ENCODE measurements around the gene DPP4. TPM values are rescaled to one million over a fixed set of nuclear protein-coding genes. Genes with fewer than 3 reads are reported as not detected.
"Not testable (repeated sequence)": the region's sequence is repeated elsewhere in the genome, so short reads cannot be mapped to it uniquely, and the experiment has no call there.

Gene DPP4
- polyA plus RNA-seq, 1 donor from 2014 or later = 1.3 TPM

DNA sequence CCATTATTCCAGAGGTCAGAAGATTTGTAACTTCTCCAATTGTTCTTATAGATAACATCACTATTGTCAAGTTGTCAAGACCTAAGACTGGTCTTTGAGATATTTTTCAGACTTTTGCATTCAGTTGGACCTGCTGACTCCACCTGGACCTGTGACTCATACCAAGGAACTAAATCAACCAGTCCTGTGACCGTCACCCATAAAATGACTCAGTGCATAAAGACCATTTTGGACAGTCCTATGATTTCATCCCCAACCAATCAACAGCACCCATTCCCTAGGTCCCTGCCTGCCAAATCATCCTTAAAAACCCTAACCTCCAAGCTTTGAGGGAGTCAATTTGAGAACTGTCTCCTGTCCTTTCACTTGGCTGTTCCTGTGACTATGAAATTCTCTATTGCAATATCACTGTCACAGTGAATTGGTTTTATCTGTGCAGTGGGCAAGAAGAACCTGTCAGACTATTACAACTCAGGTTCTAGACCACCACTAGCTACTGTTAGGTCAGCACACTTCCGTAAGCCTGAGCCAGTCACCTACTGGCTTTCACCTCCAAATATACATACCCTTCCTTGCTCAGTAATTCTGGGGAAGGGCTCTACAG is 17.1 kb downstream of the DPP4 start:
- H3K4me1 Mint-ChIP-seq = peaks cover 4 to 21% (median 13%) of the 10 kb centered on the region in 3 donors
- no peaks in the 10 kb centered on the region for H3K9me3 Mint-ChIP-seq
- no peaks in the 10 kb centered on the region for H3K27me3 Mint-ChIP-seq
- H3K27ac Mint-ChIP-seq = no peak overlapping the region
- no peak overlapping the region for H3K4me3 Mint-ChIP-seq
- H3K36me3 Mint-ChIP-seq = no peaks in the 10 kb centered on the region

GRCh38 chr2:162053808-162054155 is 20.2 kb downstream of the DPP4 start:
- Mint-ChIP-seq H3K27me3 (no peaks in the 10 kb centered on the region), H3K27ac (peak overlapping the region in 1 of 3 donors; percentile 87), H3K4me3 (no peak overlapping the region), H3K36me3 (no peaks in the 10 kb centered on the region), H3K4me1 (peaks cover 0 to 10% (median 3%) of the 10 kb centered on the region in 3 donors), H3K9me3 (peaks cover 0 to 2% (median 0%) of the 10 kb centered on the region in 3 donors)

GRCh38 chr2:162053066-162053807 is 20.8 kb downstream of the DPP4 start:
- Mint-ChIP-seq H3K9me3 (peaks cover 0 to 2% (median 0%) of the 10 kb centered on the region in 3 donors), H3K27me3 (no peaks in the 10 kb centered on the region), H3K36me3 (no peaks in the 10 kb centered on the region), H3K4me3 (no peak overlapping the region), H3K27ac (peak overlapping the region in 1 of 3 donors; percentile 87), H3K4me1 (peaks cover 0 to 7% (median 0%) of the 10 kb centered on the region in 3 donors)

- Mint-ChIP-seq H3K27ac (peak overlapping the region in 1 of 3 donors; percentile 44), H3K9me3 (peaks cover 0 to 2% (median 0%) of the 10 kb centered on the region in 3 donors), H3K4me1 (no peaks in the 10 kb centered on the region), H3K27me3 (no peaks in the 10 kb centered on the region), H3K36me3 (no peaks in the 10 kb centered on the region), H3K4me3 (no peak overlapping the region)
Measured at GRCh38 chr2:162050513-162050961, 23.5 kb downstream of the DPP4 start.

GRCh38 chr2:162049089-162049488 is 24.9 kb downstream of the DPP4 start:
- not testable (repeated sequence) for H3K36me3 Mint-ChIP-seq, H3K4me1 Mint-ChIP-seq, H3K4me3 Mint-ChIP-seq, H3K9me3 Mint-ChIP-seq, H3K27me3 Mint-ChIP-seq, H3K27ac Mint-ChIP-seq

DNA sequence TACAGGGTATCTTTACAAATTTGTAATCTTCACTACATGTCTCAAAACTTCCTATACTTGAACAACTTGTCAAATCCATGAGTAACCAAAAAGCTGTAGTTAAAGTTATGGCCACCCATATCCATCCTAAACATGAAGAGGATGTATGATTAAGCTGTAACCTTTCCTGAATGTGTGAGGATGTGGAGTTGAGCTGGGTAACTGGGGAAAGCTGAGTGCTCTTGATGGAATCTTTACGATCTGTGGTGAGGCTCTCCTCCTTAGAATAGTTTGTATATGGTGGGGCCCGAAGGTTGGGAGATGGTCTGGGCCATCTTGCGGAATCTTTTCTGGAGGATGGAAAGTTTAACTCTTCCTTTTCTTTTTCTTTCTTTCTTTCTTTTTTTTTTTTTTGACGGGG is 29.4 kb downstream of the DPP4 start:
- H3K9me3 Mint-ChIP-seq = peaks cover 0 to 2% (median 0%) of the 10 kb centered on the region in 3 donors
- H3K4me3 Mint-ChIP-seq = no peak overlapping the region
- H3K36me3 Mint-ChIP-seq = peaks cover 2% of the 10 kb centered on the region
- H3K27me3 Mint-ChIP-seq = no peaks in the 10 kb centered on the region
- no peaks in the 10 kb centered on the region for H3K4me1 Mint-ChIP-seq
- no peak overlapping the region for H3K27ac Mint-ChIP-seq

DNA sequence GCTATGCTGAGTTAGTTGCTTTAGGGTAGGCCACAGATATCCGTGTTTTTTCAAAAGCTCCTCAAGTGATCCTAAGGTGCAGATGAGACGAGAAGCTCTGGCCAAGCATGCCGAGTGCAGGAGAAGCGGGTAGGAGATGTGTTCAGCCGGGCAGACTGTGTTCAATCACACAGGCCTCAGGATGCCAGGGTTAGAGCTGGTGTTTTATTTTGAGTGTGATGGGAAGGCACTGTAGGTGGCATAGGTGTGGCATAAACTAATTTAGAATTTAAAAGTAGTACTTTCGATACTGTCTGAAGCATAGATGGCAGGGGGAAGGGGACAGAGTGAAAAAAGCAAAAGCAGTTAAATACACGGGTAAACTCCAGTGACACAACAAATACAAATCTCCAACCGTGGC is 30.9 kb downstream of the DPP4 start:
- H3K4me1 Mint-ChIP-seq = no peaks in the 10 kb centered on the region
- H3K4me3 Mint-ChIP-seq = no peak overlapping the region
- peaks cover 2% of the 10 kb centered on the region for H3K36me3 Mint-ChIP-seq
- no peaks in the 10 kb centered on the region for H3K9me3 Mint-ChIP-seq
- no peak overlapping the region for H3K27ac Mint-ChIP-seq
- H3K27me3 Mint-ChIP-seq = no peaks in the 10 kb centered on the region

GRCh38 chr2:162041485-162041884 is 32.5 kb downstream of the DPP4 start:
- H3K4me1 Mint-ChIP-seq = no peaks in the 10 kb centered on the region
- H3K9me3 Mint-ChIP-seq = no peaks in the 10 kb centered on the region
- H3K36me3 Mint-ChIP-seq = peaks cover 2% of the 10 kb centered on the region
- no peaks in the 10 kb centered on the region for H3K27me3 Mint-ChIP-seq
- no peak overlapping the region for H3K4me3 Mint-ChIP-seq
- no peak overlapping the region for H3K27ac Mint-ChIP-seq

GRCh38 chr2:162038725-162039124 is 35.3 kb downstream of the DPP4 start:
- H3K9me3 Mint-ChIP-seq = no peaks in the 10 kb centered on the region
- no peak overlapping the region for H3K4me3 Mint-ChIP-seq
- peaks cover 2% of the 10 kb centered on the region for H3K36me3 Mint-ChIP-seq
- H3K27ac Mint-ChIP-seq = no peak overlapping the region
- no peaks in the 10 kb centered on the region for H3K27me3 Mint-ChIP-seq
- no peaks in the 10 kb centered on the region for H3K4me1 Mint-ChIP-seq

DNA sequence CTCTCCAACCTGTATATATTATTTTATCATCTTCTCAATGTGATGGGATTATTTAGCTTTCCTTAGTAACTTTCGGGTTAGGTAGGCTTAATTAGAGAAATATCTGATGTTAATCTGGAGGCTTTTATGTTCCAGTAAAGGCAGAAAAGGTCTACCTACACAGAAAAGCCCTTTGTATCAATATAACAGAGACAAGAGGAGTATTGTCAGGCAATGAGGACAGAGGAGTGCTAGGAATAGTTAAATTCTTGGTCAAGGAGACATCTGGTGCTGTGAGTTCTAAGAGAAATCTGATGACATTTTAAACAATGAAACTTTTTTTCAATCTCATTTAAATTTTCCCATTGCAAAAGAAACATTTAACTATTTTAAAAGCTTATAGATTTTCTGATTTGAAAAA is 36.1 kb downstream of the DPP4 start:
- H3K36me3 Mint-ChIP-seq = peaks cover 2% of the 10 kb centered on the region
- H3K27ac Mint-ChIP-seq = no peak overlapping the region
- H3K4me3 Mint-ChIP-seq = no peak overlapping the region
- no peaks in the 10 kb centered on the region for H3K9me3 Mint-ChIP-seq
- no peaks in the 10 kb centered on the region for H3K4me1 Mint-ChIP-seq
- H3K27me3 Mint-ChIP-seq = no peaks in the 10 kb centered on the region

- Mint-ChIP-seq H3K4me3 (no peak overlapping the region), H3K27me3 (no peaks in the 10 kb centered on the region), H3K27ac (no peak overlapping the region), H3K9me3 (no peaks in the 10 kb centered on the region), H3K4me1 (no peaks in the 10 kb centered on the region), H3K36me3 (peaks cover 2% of the 10 kb centered on the region)
Measured at GRCh38 chr2:162037028-162037795, 36.8 kb downstream of the DPP4 start.

GRCh38 chr2:162035981-162036380 is 38.0 kb downstream of the DPP4 start:
- Mint-ChIP-seq H3K4me3 (no peak overlapping the region), H3K27me3 (no peaks in the 10 kb centered on the region), H3K4me1 (no peaks in the 10 kb centered on the region), H3K36me3 (peaks cover 2% of the 10 kb centered on the region), H3K27ac (no peak overlapping the region), H3K9me3 (no peaks in the 10 kb centered on the region)

GRCh38 chr2:162030363-162031190 is 43.4 kb downstream of the DPP4 start:
- H3K4me1 Mint-ChIP-seq = no peaks in the 10 kb centered on the region
- no peak overlapping the region for H3K27ac Mint-ChIP-seq
- no peaks in the 10 kb centered on the region for H3K27me3 Mint-ChIP-seq
- no peak overlapping the region for H3K4me3 Mint-ChIP-seq
- H3K36me3 Mint-ChIP-seq = no peaks in the 10 kb centered on the region
- H3K9me3 Mint-ChIP-seq = no peaks in the 10 kb centered on the region

GRCh38 chr2:162029287-162029901 is 44.6 kb downstream of the DPP4 start:
- no peak overlapping the region for H3K27ac Mint-ChIP-seq
- H3K9me3 Mint-ChIP-seq = no peaks in the 10 kb centered on the region
- no peak overlapping the region for H3K4me3 Mint-ChIP-seq
- H3K4me1 Mint-ChIP-seq = no peaks in the 10 kb centered on the region
- no peaks in the 10 kb centered on the region for H3K27me3 Mint-ChIP-seq
- no peaks in the 10 kb centered on the region for H3K36me3 Mint-ChIP-seq
